Naive thymus-derived CD8-positive, alpha-beta T cell (primary cell): ENCODE results near the gene TPSB2. TPM values are rescaled to one million over a fixed set of nuclear protein-coding genes. Genes with fewer than 3 reads are reported as not detected.
"Not testable (repeated sequence)": the region's sequence is repeated elsewhere in the genome, so short reads cannot be mapped to it uniquely, and the experiment has no call there.

Experiments used
- ATAC-seq, 2 donors: fragments of 150-1000 bp; cut with Tn5 transposase in 1 of 2; sonication (Bioruptor Pico), chemical (Tn5 transposase) in 1 of 2; 1 replicate in 1 of 2; 2 replicates in 1 of 2; pipeline ENCODE4 v1.10.0; 2021; ENCODE audit warnings: mild to moderate bottlenecking in 2 of 2, moderate library complexity in 2 of 2
- POLR2A ChIA-PET: fragments of 350-600 bp; sonication (Branson Sonifier 250); formaldehyde crosslinking; loops from one replicate; lab custom pipeline; 2021; ENCODE audit warnings: antibody characterized with exemption; lab: Charles Lee
- DNase-seq, 10 donors: peaks; one replicate each; pipeline versions ENCODE4 v3.0.0 to v3.0.0-alpha.2; 2020 to 2022
- H3K27ac Mint-ChIP-seq, 10 donors: one replicate each; pipeline ENCODE4 v1.8.0; 2020 to 2022; ENCODE audit warnings: mild to moderate bottlenecking in 10 of 10, mixed read lengths in 10 of 10, moderate library complexity in 4 of 10, inconsistent platforms in 1 of 10
- H3K27me3 Mint-ChIP-seq, 5 donors: one replicate each; pipeline ENCODE4 v1.8.0; 2021 to 2022; ENCODE audit warnings: mixed read lengths in 5 of 5
- H3K36me3 Mint-ChIP-seq, 3 donors: one replicate each; pipeline ENCODE4 v1.8.0; 2020 to 2022; ENCODE audit warnings: mixed read lengths in 3 of 3, mild to moderate bottlenecking in 2 of 3, inconsistent platforms in 1 of 3
- H3K4me1 Mint-ChIP-seq, 4 donors: one replicate each; pipeline ENCODE4 v1.8.0; 2021 to 2022; ENCODE audit warnings: mixed read lengths in 4 of 4
- H3K4me3 Mint-ChIP-seq, 10 donors: one replicate each; pipeline ENCODE4 v1.8.0; 2020 to 2022; ENCODE audit warnings: mild to moderate bottlenecking in 10 of 10, mixed read lengths in 10 of 10, moderate library complexity in 6 of 10, inconsistent platforms in 1 of 10
- H3K9me3 Mint-ChIP-seq, 9 donors: one replicate each; pipeline ENCODE4 v1.8.0; 2020 to 2022; ENCODE audit warnings: mixed read lengths in 9 of 9, mild to moderate bottlenecking in 3 of 9, inconsistent platforms in 1 of 9, moderate library complexity in 1 of 9
- polyA plus RNA-seq, 3 donors: library from polyadenylated mRNA; unstranded; fragments of 300-500 nt; fragmentation: Illumina TruSeq; gene quantifications; one replicate each; pipeline ENCODE4 v1.2.3, GENCODE V29; 2021
- total RNA-seq, 8 experiments: library from RNA in 2 of 8; stranded (reverse) in 2 of 8; gene quantifications; one replicate each; pipeline ENCODE4 v1.2.3 and lab custom pipeline; 2021 to 2026

TPSB2 gene
- total and polyA plus RNA-seq, 5 experiments from 2014 or later = not detected

DNA sequence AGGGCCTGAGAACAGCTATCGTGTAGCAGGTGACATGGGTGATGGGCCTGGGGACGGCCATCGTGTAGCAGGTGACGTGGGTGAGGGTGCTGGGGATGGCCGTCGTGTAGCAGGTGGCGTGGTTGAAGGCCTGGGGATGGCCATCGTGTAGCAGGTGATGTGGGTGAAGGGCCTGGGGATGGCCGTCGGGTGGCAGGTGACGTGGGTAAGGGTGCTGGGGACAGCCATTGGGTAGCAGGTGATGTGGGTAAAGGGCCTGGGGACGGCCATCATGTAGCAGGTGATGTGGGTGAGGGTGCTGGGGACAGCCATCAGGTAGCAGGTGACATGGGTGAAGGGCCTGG lies 41.4 kb upstream of the TPSB2 start:
- Mint-ChIP-seq H3K4me1 (peaks cover 1 to 9% (median 5%) of the 10 kb centered on the region in 4 donors), H3K36me3 (no peaks in the 10 kb centered on the region), H3K9me3 (no peaks in the 10 kb centered on the region), H3K27ac (peak overlapping the region in 1 of 10 donors; percentile 75), H3K4me3 (peak overlapping the region in 1 of 10 donors; percentile 6), H3K27me3 (peaks cover 2 to 39% (median 22%) of the 10 kb centered on the region in 5 donors)
- DNase-seq = no peak
- POLR2A ChIA-PET = interaction anchor here (0.8 kb wide), 1 partner anchor 38 kb away, joined by 3 read pairs; the partner anchor contains the start of gene UBE2I
- no peak for ATAC-seq

DNA sequence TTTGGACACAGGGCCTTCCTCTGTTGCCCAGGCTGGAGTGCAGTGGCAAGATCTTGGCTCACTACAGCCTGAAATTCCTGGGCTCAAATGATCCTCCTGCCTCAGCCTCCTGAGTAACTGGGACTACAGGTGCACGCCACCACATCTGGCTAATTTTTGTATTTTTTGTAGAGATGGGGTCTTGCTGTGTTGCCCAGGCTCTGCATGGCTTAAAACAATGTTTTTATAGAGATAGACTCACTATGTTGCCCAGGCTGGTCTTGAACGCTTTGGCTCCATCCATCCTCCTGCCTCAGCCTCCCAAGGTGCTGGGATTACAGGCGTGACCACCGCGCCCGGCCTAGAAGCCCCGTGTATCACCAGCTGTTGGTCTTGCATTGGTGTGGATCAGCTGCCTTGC lies 39.4 kb upstream of the TPSB2 start:
- not testable (repeated sequence) for H3K27ac Mint-ChIP-seq

DNA sequence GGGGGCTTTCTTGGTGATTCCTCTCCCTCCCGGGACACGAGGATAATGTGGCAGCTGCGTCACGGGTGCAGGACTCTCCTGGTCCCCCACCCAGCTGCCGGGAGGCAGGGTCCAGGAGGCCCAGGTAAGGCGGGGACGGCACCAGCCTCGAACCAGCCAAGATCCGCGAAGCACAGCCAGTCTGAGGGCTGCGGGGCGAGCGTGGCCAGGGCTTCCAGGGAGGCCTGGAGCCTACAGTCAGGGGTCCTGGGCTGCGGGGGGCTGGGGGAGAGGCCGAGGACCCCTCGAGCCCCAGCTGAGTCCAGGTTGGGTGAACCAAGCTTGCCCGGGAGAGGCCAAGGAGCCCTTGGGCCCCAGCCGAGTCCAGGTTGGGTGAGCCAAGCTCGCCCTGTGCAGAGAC lies 35.8 kb upstream of the TPSB2 start:
- Mint-ChIP-seq H3K9me3 (peaks cover 0 to 4% (median 0%) of the 10 kb centered on the region in 9 donors), H3K36me3 (no peaks in the 10 kb centered on the region), H3K4me1 (peaks cover 0 to 5% (median under 1%) of the 10 kb centered on the region in 4 donors), H3K4me3 (peak overlapping the region in 1 of 10 donors; percentile 45), H3K27ac (no peak overlapping the region), H3K27me3 (peaks cover 2 to 19% (median 11%) of the 10 kb centered on the region in 5 donors)
- ATAC-seq (no peak), DNase-seq (no peak)
- POLR2A ChIA-PET = no interaction called here

More for the DNA sequence above, 39.4 kb upstream of the TPSB2 start:
- ATAC-seq, H3K4me3 Mint-ChIP-seq, DNase-seq, H3K9me3 Mint-ChIP-seq, H3K36me3 Mint-ChIP-seq, H3K4me1 Mint-ChIP-seq: not testable (repeated sequence)
- POLR2A ChIA-PET = interaction anchor here (0.7 kb wide), 1 partner anchor 292 kb away, joined by 3 read pairs; no protein-coding TSS in a partner anchor
- H3K27me3 Mint-ChIP-seq = peaks cover 3 to 22% (median 16%) of the 10 kb centered on the region in 5 donors

DNA sequence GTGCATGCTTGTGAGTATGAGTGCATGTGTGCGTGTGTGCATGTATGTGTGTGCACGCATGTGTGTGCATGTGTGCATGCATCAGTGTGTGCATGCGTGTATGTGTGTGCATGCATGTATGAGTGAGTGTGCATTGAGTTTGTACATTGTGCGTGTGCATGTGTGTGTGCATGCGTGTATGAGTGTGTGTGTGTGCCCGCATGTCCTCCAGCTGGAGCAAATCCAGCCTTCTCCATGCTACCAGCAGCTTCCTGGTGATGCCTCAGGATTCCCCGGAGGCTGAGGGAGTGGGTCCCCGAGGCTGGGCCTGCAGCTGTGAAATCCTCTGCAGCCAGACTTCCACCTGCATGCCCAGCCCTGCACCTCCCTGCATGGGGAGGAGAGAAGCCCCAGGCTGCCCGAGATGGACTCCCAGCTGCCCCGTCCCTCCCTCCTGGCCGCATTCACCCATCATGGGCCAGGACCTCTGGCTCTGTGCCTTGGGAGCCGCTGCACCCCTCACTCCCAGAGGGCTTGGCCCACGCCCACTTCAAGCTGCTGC lies 35.2 kb upstream of the TPSB2 start:
- peaks cover 0 to 4% (median 0%) of the 10 kb centered on the region in 9 donors for H3K9me3 Mint-ChIP-seq
- no peaks in the 10 kb centered on the region for H3K36me3 Mint-ChIP-seq
- POLR2A ChIA-PET = interaction anchor here (0.6 kb wide), 1 partner anchor 488 kb away, joined by 4 read pairs; no protein-coding TSS in a partner anchor
- ATAC-seq (no peak), DNase-seq (no peak)
- H3K4me3 Mint-ChIP-seq = no peak overlapping the region
- peaks cover 0 to 7% (median 2%) of the 10 kb centered on the region in 4 donors for H3K4me1 Mint-ChIP-seq
- peaks cover 2 to 26% (median 14%) of the 10 kb centered on the region in 5 donors for H3K27me3 Mint-ChIP-seq
- no peak overlapping the region for H3K27ac Mint-ChIP-seq

DNA sequence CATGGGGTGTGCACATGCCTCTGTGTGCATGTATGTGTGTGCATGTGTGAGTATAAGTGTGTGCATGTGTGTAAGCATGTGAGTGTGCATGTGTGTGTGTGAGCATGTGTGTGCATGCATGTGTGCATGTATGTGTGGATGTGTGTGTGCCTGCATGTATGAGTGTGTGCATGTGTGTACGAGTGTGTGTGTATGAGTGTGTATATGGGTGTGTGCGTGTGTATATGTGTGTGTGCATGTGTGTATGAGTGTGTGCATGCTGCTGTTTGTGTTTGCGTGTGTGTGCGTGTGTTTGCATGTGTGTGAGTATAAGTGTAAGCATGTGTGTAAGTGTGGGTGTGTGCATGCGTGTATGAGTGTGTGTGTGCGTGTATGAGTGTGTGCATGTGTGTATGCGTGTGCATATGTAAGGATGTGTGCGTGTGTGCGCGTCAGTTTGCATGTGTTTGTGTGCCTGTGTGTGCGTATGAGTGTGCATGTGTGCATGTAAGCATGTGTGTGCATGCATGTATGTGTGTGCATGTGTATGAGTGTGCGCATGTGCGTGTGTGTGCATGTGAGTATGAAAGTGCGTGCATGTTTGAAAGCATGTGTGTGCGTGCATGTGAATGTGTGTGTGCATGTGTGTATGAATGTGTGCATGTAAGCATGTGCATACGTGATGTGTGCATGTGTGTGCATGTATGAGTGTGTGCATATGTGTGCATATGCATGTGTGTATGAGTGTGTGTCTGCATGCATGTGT lies 34.5 kb upstream of the TPSB2 start:
- DNase-seq = no peak
- H3K4me1 Mint-ChIP-seq = peaks cover 0 to 7% (median 2%) of the 10 kb centered on the region in 4 donors
- peaks cover 2 to 26% (median 16%) of the 10 kb centered on the region in 5 donors for H3K27me3 Mint-ChIP-seq
- peaks cover 0 to 4% (median 0%) of the 10 kb centered on the region in 9 donors for H3K9me3 Mint-ChIP-seq
- H3K4me3 Mint-ChIP-seq = no peak overlapping the region
- POLR2A ChIA-PET = no interaction called here
- H3K27ac Mint-ChIP-seq = no peak overlapping the region
- no peak for ATAC-seq
- H3K36me3 Mint-ChIP-seq = no peaks in the 10 kb centered on the region

DNA sequence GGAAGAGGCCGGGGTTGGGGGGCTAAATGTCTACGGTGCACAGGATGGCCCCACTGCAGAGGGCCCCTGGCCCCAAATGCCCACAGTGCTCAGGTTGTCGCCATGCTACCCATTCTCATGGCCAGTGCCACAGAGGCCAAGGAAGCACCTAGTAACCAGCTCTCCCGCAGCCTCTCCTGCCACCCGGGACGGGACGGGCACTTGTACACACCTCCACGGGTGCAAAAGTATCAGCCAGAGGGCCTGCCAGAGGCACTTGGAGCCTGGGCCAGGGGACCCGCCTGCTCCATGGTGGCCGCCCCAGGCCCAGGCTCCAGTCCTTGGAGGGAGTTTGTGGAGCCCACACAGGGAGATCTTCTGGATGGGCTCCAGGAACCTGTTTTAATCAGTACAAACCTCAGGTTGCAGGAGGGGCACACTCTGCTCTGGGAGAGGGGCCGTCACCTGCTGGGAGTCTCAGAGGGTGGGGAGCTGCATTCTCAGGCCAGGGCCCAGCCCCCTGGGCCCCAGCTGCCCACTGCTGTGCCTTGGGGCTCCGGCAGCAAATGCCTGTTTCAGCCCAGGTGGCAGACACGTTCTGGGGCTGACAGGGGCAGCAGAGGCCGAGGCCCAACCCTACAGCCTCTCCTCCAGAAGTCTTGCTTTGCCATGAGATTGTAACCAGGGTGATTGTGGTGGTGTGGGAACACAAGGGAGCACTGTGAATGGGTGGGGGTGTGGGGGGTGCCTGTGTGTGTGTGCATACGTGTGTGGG lies 33.8 kb upstream of the TPSB2 start:
- H3K27me3 Mint-ChIP-seq = peaks cover 6 to 30% (median 20%) of the 10 kb centered on the region in 5 donors
- POLR2A ChIA-PET = no interaction called here
- DNase-seq (no peak), ATAC-seq (no peak)
- peaks cover 5 to 9% (median 6%) of the 10 kb centered on the region in 4 donors for H3K4me1 Mint-ChIP-seq
- H3K36me3 Mint-ChIP-seq = no peaks in the 10 kb centered on the region
- no peak overlapping the region for H3K27ac Mint-ChIP-seq
- H3K4me3 Mint-ChIP-seq = no peak overlapping the region
- H3K9me3 Mint-ChIP-seq = peaks cover 0 to 4% (median 0%) of the 10 kb centered on the region in 9 donors

DNA sequence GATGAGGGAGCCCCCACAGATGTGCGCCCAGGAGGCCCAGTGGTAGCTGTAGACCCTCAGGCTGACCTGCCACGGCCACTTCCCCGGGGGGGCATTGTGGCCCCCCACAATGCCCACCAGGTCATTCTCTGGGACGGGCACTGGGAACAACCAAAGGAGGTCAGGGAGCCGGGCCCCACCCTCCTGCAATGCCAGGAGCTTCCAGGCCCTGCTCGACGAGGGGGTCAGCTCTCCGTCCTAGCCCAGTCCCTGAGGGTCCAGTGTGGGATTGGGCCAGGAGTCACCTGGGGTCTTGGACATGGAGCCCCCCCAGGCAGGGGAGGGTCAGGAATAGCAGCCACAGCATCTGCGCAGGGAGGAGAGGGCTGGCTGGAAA lies 32.9 kb upstream of the TPSB2 start:
- H3K9me3 Mint-ChIP-seq = peaks cover 0 to 4% (median 0%) of the 10 kb centered on the region in 9 donors
- peaks cover 6 to 38% (median 21%) of the 10 kb centered on the region in 5 donors for H3K27me3 Mint-ChIP-seq
- peaks cover 5 to 10% (median 6%) of the 10 kb centered on the region in 4 donors for H3K4me1 Mint-ChIP-seq
- H3K4me3 Mint-ChIP-seq = no peak overlapping the region
- DNase-seq = no peak
- H3K36me3 Mint-ChIP-seq = no peaks in the 10 kb centered on the region
- POLR2A ChIA-PET = no interaction called here
- ATAC-seq = no peak
- no peak overlapping the region for H3K27ac Mint-ChIP-seq

DNA sequence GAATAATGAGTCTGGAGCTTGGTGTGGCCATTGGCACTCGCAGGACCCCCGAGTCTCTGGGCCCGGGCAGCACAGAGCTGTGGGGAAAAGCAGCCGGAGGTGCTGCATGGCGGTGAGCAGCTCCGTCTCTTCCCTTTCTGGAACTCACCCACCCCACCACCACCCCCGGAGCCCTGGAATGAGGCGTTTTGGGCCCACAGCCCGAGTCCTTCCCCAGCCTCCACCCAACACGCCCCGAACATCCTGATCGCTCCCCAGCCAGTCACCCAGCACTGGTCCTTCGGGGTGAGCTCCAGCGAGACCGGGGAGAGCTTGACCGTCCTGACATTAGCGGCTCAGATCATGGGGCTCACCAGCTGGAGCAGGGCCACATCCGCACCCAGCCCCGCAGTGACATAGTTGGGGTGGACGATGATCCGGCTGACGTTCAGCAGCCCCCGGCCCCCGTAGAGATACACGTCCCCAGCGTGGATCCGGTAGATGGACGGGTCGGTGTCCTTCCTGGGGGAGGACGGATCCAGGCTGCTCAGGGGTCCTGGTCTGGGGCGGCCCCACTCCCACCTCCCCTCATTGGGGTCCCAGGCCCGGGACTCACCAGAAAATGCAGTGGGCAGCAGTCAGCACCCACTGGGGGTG lies 32.3 kb upstream of the TPSB2 start:
- no peaks in the 10 kb centered on the region for H3K36me3 Mint-ChIP-seq
- H3K4me3 Mint-ChIP-seq = no peak overlapping the region
- DNase-seq (no peak), ATAC-seq (no peak)
- peaks cover 0 to 4% (median 0%) of the 10 kb centered on the region in 9 donors for H3K9me3 Mint-ChIP-seq
- POLR2A ChIA-PET = no interaction called here
- peaks cover 6 to 38% (median 21%) of the 10 kb centered on the region in 5 donors for H3K27me3 Mint-ChIP-seq
- peaks cover 5 to 10% (median 6%) of the 10 kb centered on the region in 4 donors for H3K4me1 Mint-ChIP-seq
- H3K27ac Mint-ChIP-seq = peak overlapping the region in 1 of 10 donors; percentile 15

DNA sequence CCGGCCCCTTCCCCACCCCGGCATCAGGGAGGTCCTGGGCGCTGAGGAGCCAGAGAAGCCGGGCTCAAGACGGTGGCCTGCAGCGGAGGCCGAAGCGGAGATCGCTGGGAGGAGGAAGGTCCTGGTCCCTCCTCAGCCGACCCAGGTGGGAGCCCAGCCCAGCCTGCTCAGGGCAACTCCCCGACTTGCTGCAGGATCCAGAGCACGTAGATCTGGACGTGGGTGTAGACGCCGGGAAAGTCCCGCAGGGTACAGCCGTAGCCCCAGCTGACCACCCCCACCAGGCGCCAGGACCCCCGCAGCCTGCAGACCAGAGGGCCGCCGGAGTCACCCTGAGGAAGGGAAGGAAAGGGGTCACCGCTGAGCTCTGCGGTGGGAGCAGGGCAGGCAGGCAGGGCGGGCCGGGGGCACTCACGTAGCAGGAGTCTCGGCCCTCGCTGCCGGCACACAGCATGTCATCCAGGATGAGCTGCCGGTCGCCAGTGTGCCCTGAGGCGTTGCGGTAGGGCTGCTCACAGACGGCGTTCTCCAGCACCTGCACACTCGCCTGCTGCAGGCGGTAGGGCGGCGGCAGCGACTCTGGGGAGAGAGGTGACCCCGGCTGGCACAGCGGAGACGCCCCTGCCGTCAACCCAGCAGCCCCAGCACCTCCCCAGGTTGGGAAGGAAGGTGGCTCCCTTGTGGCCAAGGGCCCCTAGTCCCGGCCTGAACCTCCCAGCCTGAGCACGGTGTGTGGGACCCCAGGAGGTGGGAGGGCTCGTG lies 31.3 kb upstream of the TPSB2 start:
- peaks cover 0 to 4% (median 0%) of the 10 kb centered on the region in 9 donors for H3K9me3 Mint-ChIP-seq
- no peak for DNase-seq
- no peaks in the 10 kb centered on the region for H3K36me3 Mint-ChIP-seq
- peak in 1 of 2 donors; percentile 18 for ATAC-seq
- POLR2A ChIA-PET = no interaction called here
- peaks cover 5 to 10% (median 5%) of the 10 kb centered on the region in 4 donors for H3K4me1 Mint-ChIP-seq
- H3K27ac Mint-ChIP-seq = no peak overlapping the region
- peaks cover 6 to 38% (median 21%) of the 10 kb centered on the region in 5 donors for H3K27me3 Mint-ChIP-seq
- H3K4me3 Mint-ChIP-seq = no peak overlapping the region

DNA sequence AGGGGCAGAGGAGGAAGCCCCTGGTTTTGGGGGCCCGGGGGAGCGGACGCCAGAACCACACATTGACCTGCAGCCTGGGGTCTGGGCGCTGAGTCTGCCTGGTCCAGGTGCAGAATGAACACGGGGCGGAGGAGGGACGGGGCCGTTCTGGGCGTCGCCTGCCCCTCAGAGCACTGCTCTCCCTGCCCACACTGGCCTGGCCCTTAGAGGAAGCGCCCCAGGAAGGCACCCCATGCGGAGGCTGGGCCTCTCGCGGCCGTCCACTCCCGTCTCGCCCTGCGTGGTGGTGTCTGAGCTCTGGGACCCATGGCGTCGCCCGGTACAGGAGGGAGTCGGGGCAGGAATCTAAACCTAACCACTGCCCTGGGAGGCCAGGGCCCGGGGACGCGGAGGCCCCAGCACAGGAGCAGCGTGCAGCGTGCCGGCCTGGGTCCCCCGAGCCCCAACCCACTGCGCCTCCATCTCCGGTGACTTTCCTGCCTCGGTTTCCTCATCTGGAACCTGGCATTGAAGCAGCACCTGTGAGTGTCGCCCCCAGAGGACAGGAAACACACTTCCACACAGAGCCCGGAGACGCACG lies 30.2 kb upstream of the TPSB2 start:
- no peak overlapping the region for H3K27ac Mint-ChIP-seq
- peaks cover 0 to 4% (median 0%) of the 10 kb centered on the region in 9 donors for H3K9me3 Mint-ChIP-seq
- H3K36me3 Mint-ChIP-seq = no peaks in the 10 kb centered on the region
- peaks cover 5 to 10% (median 5%) of the 10 kb centered on the region in 4 donors for H3K4me1 Mint-ChIP-seq
- POLR2A ChIA-PET = no interaction called here
- DNase-seq (no peak), ATAC-seq (no peak)
- H3K4me3 Mint-ChIP-seq = no peak overlapping the region
- H3K27me3 Mint-ChIP-seq = peaks cover 6 to 38% (median 21%) of the 10 kb centered on the region in 5 donors

DNA sequence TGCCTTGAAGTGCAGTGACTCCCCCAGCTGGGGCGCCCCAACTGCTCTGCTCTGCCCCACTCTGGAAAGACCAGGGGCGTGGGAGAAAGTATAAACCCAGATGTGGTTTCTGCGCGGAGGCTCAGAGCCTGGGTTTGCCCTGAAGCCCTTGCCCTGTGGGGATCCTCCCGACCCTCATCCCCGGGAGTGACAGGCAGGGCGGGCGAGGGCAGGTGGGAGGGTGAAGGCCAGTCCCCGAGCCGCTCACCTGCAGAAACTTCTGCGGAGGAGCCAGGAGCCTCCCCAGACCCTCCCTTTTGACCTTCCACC lies 29.7 kb upstream of the TPSB2 start:
- H3K9me3 Mint-ChIP-seq = peaks cover 0 to 4% (median 0%) of the 10 kb centered on the region in 9 donors
- H3K27ac Mint-ChIP-seq = no peak overlapping the region
- no peaks in the 10 kb centered on the region for H3K36me3 Mint-ChIP-seq
- DNase-seq = no peak
- H3K4me3 Mint-ChIP-seq = no peak overlapping the region
- POLR2A ChIA-PET = no interaction called here
- H3K4me1 Mint-ChIP-seq = peaks cover 5 to 10% (median 5%) of the 10 kb centered on the region in 4 donors
- peaks cover 6 to 38% (median 21%) of the 10 kb centered on the region in 5 donors for H3K27me3 Mint-ChIP-seq
- ATAC-seq = no peak
